ENCODE results near the gene CPNE5. TPM values are rescaled to one million over a fixed set of nuclear protein-coding genes. Genes with fewer than 3 reads are reported as not detected.

The CPNE5 gene
- polyA plus RNA-seq, 1 donor (not counting 4 experiments of a cell fraction or from before 2014, with no cell fraction given): 0.05 TPM

DNA sequence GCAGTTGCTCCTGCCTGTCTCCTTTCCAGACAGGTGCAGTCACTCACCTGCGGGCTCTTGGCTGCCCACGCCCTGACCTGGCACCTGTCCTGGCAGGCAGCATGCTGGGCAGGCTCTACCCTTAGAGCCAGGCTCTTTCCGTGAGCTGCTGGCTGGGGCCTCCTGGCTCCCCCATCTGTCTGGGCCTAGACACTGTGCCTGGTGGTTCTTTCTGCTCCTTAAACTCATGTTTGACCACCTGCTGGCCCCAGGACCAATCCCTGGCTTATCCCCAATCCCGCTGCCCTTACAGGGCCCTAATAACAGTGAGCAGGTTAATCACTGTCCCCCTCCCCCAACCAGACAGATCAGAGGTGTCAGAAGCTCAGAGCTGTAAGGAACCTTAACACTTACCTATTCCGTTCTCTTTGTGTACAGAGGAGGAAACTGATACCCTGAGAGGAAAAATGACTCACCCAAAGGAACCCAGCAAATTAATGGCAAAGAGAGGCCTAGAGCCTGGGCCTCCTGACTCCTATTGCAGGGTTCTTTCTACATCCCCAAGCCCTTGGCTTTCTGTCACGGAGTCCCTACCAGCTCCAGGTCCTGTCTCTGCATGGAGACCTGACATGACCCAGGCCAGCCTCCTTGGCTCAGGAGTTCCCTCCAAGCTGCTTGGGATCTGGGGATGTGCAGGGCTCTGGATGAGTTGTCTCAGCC, 86.9 kb downstream of the CPNE5 start:
- H3K4me1 ChIP-seq (ENCODE audit: control insufficient read depth, extremely low read depth, insufficient read depth, low read length): peaks cover 54% of the 10 kb centered on the region

DNA sequence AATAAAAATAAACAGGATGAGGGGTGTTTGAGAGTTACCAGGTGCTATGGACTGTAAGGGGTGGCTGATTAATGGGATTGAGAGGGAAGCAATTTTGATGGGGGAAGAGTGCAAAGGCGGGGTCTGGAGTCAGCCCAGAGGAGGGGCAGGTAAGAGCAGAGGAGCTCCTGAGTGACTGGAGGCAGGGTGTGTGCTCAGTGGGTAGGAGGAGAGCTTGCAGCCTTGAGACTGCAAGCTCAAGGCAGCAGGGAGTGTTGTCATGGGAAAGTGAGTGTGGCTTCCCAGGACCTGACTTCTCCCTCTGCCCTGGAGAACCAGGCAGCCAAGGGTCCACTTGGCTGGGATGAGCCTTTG, 87.4 kb downstream of the CPNE5 start:
- Histone ChIP-seq H3K36me3 (ENCODE audit: control insufficient read depth in 2 of 2, extremely low read depth in 1 of 2, insufficient read depth in 2 of 2, low read length in 2 of 2) (no peaks in the 10 kb centered on the region), H3K9ac (ENCODE audit: control insufficient read depth, extremely low read depth, insufficient read depth, low read length) (no peak overlapping the region), H3K4me2 (ENCODE audit: control insufficient read depth, extremely low read depth, insufficient read depth, low read depth, low read length) (peak overlapping the region; percentile 3), H3K4me1 (ENCODE audit: control insufficient read depth, extremely low read depth, insufficient read depth, low read length) (peaks cover 53% of the 10 kb centered on the region), H3K27me3 (ENCODE audit: control insufficient read depth, extremely low read depth, insufficient read depth, low read length) (no peaks in the 10 kb centered on the region), H3K9me3 (ENCODE audit: control insufficient read depth, low read depth, low read length) (no peaks in the 10 kb centered on the region), H3K4me3 (ENCODE audit: control insufficient read depth in 2 of 3, extremely low read depth in 1 of 3, insufficient read depth in 2 of 3, low read depth in 1 of 3, low read length in 3 of 3) (no peak overlapping the region), H3K27ac (ENCODE audit: control insufficient read depth, insufficient read depth, low read length) (no peak overlapping the region), H3K79me2 (ENCODE audit: control insufficient read depth, insufficient read depth, low read length) (no peaks in the 10 kb centered on the region), H3K9me1 (ENCODE audit: control insufficient read depth, extremely low read depth, insufficient read depth, low read length) (peaks cover 3% of the 10 kb centered on the region), H2AFZ (ENCODE audit: control insufficient read depth, low read length) (no peak overlapping the region), H4K20me1 (ENCODE audit: control insufficient read depth, extremely low read depth, insufficient read depth, low read length) (no peaks in the 10 kb centered on the region)
- dilution Hi-C loops (cut with MboI; ENCODE audit: extremely low pct_ligation_motif_present, low sequenced_read_pairs): loop anchor here (10.0 kb wide), 1 partner anchor 137 kb away; no protein-coding TSS in a partner anchor
- no peak for DNase-seq (ENCODE audit: low read depth, low spot score)
- no peak for FAIRE-seq
- TF ChIP-seq EZH2 (IDR thresholded peaks at IDR 0.05; ENCODE audit: low read length): no peak
- TF ChIP-seq, protein P1, sequence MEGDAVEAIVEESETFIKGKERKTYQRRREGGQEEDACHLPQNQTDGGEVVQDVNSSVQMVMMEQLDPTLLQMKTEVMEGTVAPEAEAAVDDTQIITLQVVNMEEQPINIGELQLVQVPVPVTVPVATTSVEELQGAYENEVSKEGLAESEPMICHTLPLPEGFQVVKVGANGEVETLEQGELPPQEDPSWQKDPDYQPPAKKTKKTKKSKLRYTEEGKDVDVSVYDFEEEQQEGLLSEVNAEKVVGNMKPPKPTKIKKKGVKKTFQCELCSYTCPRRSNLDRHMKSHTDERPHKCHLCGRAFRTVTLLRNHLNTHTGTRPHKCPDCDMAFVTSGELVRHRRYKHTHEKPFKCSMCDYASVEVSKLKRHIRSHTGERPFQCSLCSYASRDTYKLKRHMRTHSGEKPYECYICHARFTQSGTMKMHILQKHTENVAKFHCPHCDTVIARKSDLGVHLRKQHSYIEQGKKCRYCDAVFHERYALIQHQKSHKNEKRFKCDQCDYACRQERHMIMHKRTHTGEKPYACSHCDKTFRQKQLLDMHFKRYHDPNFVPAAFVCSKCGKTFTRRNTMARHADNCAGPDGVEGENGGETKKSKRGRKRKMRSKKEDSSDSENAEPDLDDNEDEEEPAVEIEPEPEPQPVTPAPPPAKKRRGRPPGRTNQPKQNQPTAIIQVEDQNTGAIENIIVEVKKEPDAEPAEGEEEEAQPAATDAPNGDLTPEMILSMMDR (optimal IDR thresholded peaks at IDR 0.05 in 1 of 3, IDR thresholded peaks at IDR 0.05 in 1 of 3, conservative IDR thresholded peaks at IDR 0.05 in 1 of 3; ENCODE audit: extremely low read depth in 1 of 3, insufficient read depth in 2 of 3, low read length in 3 of 3): no peak

More for the DNA sequence above, 86.9 kb downstream of the CPNE5 start:
- Histone ChIP-seq H3K4me3 (ENCODE audit: control insufficient read depth in 2 of 3, extremely low read depth in 1 of 3, insufficient read depth in 2 of 3, low read depth in 1 of 3, low read length in 3 of 3) (no peak overlapping the region), H3K36me3 (ENCODE audit: control insufficient read depth in 2 of 2, extremely low read depth in 1 of 2, insufficient read depth in 2 of 2, low read length in 2 of 2) (no peaks in the 10 kb centered on the region), H3K4me2 (ENCODE audit: control insufficient read depth, extremely low read depth, insufficient read depth, low read depth, low read length) (peak overlapping the region; percentile 3), H3K9ac (ENCODE audit: control insufficient read depth, extremely low read depth, insufficient read depth, low read length) (no peak overlapping the region), H3K27ac (ENCODE audit: control insufficient read depth, insufficient read depth, low read length) (no peak overlapping the region), H2AFZ (ENCODE audit: control insufficient read depth, low read length) (no peak overlapping the region), H3K79me2 (ENCODE audit: control insufficient read depth, insufficient read depth, low read length) (no peaks in the 10 kb centered on the region), H3K9me3 (ENCODE audit: control insufficient read depth, low read depth, low read length) (no peaks in the 10 kb centered on the region), H4K20me1 (ENCODE audit: control insufficient read depth, extremely low read depth, insufficient read depth, low read length) (no peaks in the 10 kb centered on the region), H3K27me3 (ENCODE audit: control insufficient read depth, extremely low read depth, insufficient read depth, low read length) (no peaks in the 10 kb centered on the region), H3K9me1 (ENCODE audit: control insufficient read depth, extremely low read depth, insufficient read depth, low read length) (peaks cover 3% of the 10 kb centered on the region)
- TF ChIP-seq, protein P1 (optimal IDR thresholded peaks at IDR 0.05 in 1 of 3, IDR thresholded peaks at IDR 0.05 in 1 of 3, conservative IDR thresholded peaks at IDR 0.05 in 1 of 3; ENCODE audit: extremely low read depth in 1 of 3, insufficient read depth in 2 of 3, low read length in 3 of 3): no peak
- no peak for TF ChIP-seq EZH2 (IDR thresholded peaks at IDR 0.05; ENCODE audit: low read length)
- dilution Hi-C loops (cut with MboI; ENCODE audit: extremely low pct_ligation_motif_present, low sequenced_read_pairs): loop anchor here (10.0 kb wide), 1 partner anchor 138 kb away; no protein-coding TSS in a partner anchor
- no peak for FAIRE-seq
- DNase-seq (ENCODE audit: low read depth, low spot score): no peak

Measured in keratinocyte (primary cell).